Transverse colon (tissue), 4 donors: ENCODE results near the gene KCNJ16.

Experiments
- CTCF ChIP-seq, 5 experiments: fragments of 200-600 bp in 3 of 5; fragments of 450-650 bp in 2 of 5; sonication (generic) in 3 of 5; IDR thresholded peaks; 1 replicate in 2 of 5; 2 replicates in 3 of 5; pipeline ENCODE4 v1.5.1; 2016 to 2017; ENCODE audit warnings: antibody characterized with exemption in 5 of 5, inconsistent platforms in 3 of 5, mild to moderate bottlenecking in 2 of 5, moderate library complexity in 1 of 5
- POLR2AphosphoS5 ChIP-seq, 3 donors: sonication (generic); formaldehyde crosslinking; IDR thresholded peaks; one replicate each; pipeline ENCODE4 v1.6.1; 2016; ENCODE audit warnings: antibody characterized with exemption in 3 of 3

- no peak for TF ChIP-seq POLR2AphosphoS5 (IDR thresholded peaks at IDR 0.05)
- no peak for TF ChIP-seq CTCF (IDR thresholded peaks at IDR 0.05)
Measured at GRCh38 chr17:70105641-70106040, 30.6 kb downstream of the KCNJ16 start.
